Stimulated activated naive CD4-positive, alpha-beta T cell treated with Interleukin-2 at 50 U/mL for 16 hours (primary cell): ENCODE measurements around the gene ZNF804A.

Source experiments
- DNase-seq: peaks from one replicate; lab custom pipeline; 2025; lab: John Stamatoyannopoulos, UW

Gene ZNF804A

GRCh38 chr2:184945824-184946223 is 347.5 kb downstream of the ZNF804A start:
- DNase-seq, result no peak

- no peak for DNase-seq
These were observed 358.5 kb downstream of the ZNF804A start for GRCh38 chr2:184956856-184957255.

- DNase-seq, result no peak
These were observed 373.3 kb downstream of the ZNF804A start for GRCh38 chr2:184971546-184972068.
